ENCODE results near the gene FBLIM1.

Gene FBLIM1

DNA sequence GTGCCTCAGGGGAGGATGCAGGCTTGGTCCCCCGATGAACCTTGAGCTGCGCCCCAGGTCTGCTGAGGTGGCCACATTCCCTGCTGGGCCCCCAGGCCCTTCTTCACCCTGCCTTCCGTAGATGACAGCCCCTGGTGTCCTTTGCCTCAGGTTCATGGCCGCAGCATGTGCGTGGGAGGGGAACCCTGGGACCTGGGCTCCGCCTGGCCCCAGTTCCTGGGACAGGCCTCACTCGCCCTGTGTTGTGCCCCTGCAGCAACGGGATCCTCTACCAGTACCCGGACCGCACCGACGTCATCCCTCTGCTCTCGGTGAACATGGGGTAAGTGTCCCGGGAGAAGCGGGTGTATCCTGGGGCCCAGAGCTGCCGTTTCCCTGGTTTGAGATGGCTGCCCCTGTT lies 27.7 kb upstream of the FBLIM1 start:
- in situ Hi-C loops (cut with MboI; ENCODE audit: low sequenced_read_pairs, unreplicated experiment) = loop anchor here (25.0 kb wide), 1 partner anchor 394 kb away; no protein-coding TSS in a partner anchor
- TF ChIP-seq, protein P1, sequence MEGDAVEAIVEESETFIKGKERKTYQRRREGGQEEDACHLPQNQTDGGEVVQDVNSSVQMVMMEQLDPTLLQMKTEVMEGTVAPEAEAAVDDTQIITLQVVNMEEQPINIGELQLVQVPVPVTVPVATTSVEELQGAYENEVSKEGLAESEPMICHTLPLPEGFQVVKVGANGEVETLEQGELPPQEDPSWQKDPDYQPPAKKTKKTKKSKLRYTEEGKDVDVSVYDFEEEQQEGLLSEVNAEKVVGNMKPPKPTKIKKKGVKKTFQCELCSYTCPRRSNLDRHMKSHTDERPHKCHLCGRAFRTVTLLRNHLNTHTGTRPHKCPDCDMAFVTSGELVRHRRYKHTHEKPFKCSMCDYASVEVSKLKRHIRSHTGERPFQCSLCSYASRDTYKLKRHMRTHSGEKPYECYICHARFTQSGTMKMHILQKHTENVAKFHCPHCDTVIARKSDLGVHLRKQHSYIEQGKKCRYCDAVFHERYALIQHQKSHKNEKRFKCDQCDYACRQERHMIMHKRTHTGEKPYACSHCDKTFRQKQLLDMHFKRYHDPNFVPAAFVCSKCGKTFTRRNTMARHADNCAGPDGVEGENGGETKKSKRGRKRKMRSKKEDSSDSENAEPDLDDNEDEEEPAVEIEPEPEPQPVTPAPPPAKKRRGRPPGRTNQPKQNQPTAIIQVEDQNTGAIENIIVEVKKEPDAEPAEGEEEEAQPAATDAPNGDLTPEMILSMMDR (IDR thresholded peaks at IDR 0.05; ENCODE audit: borderline replicate concordance, control extremely low read depth, extremely low read depth, insufficient read depth, missing control alignments) = no peak
- no peak for DNase-seq (ENCODE audit: low spot score)

DNA sequence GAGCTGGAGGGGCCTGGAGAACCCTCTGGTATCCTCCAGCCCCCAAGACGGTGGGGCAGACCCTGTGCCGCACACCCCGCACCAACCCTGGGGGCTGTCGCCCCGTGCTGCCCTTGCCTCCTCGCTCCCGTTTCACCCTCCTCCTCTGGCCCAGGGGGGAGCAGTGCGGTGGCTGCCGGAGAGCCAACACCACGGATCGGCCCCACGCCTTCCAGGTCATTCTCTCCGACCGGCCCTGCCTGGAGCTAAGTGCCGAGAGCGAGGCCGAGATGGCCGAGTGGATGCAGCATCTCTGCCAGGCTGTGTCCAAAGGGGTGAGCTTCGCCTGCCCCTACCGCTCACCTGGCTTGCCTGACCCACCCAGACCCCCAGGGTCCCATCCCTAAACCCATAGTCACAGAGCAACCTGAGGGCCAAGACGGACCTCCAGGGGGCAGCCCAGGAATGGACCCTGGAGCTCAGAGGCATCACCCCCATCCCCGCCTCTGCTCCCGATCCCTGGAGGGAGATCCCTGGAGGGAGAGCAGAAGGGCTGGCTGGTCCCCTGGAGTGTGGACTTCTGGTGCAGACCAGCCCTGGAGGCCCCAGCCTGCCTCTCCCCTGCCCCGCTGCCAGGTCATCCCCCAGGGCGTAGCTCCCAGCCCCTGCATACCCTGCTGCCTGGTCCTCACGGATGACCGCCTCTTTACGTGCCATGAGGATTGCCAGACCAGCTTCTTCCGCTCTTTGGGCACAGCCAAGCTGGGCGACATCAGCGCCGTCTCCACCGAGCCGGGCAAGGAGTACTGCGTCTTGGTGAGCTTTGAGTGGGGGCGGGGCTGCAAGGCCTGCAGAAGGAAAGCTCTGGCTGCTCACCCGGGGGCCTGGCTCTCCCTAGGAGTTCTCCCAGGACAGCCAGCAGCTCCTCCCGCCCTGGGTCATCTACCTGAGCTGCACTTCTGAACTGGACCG lies 26.6 kb upstream of the FBLIM1 start:
- in situ Hi-C loops (cut with MboI; ENCODE audit: low sequenced_read_pairs, unreplicated experiment) = loop anchor here (25.0 kb wide), 1 partner anchor 395 kb away; no protein-coding TSS in a partner anchor
- TF ChIP-seq, protein P1 (IDR thresholded peaks at IDR 0.05; ENCODE audit: borderline replicate concordance, control extremely low read depth, extremely low read depth, insufficient read depth, missing control alignments) = no peak
- no peak for DNase-seq (ENCODE audit: low spot score)

DNA sequence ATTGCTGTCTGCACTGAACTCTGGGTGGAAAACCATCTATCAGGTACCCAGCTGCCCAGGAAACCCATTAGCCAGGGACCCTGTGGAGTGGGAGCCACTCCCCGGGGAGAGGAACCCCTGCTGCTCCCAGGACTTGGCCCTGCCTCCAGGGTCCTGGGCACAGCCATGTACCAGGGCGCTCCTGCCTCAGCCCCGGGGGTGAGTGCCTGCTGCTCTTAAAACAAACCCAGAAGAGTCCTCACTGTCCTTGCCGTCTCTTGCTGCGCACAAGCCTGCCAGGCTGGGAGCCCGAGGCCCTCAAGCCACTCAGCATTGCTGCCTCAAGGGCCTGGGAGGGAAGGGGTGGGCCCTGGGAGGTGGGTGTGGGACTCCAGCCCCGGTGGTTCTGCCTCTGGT lies 25.9 kb upstream of the FBLIM1 start:
- no peak for DNase-seq (ENCODE audit: low spot score)
- TF ChIP-seq, protein P1 (IDR thresholded peaks at IDR 0.05; ENCODE audit: borderline replicate concordance, control extremely low read depth, extremely low read depth, insufficient read depth, missing control alignments) = no peak
- in situ Hi-C loops (cut with MboI; ENCODE audit: low sequenced_read_pairs, unreplicated experiment) = loop anchor here (25.0 kb wide), 1 partner anchor 395 kb away; no protein-coding TSS in a partner anchor

DNA sequence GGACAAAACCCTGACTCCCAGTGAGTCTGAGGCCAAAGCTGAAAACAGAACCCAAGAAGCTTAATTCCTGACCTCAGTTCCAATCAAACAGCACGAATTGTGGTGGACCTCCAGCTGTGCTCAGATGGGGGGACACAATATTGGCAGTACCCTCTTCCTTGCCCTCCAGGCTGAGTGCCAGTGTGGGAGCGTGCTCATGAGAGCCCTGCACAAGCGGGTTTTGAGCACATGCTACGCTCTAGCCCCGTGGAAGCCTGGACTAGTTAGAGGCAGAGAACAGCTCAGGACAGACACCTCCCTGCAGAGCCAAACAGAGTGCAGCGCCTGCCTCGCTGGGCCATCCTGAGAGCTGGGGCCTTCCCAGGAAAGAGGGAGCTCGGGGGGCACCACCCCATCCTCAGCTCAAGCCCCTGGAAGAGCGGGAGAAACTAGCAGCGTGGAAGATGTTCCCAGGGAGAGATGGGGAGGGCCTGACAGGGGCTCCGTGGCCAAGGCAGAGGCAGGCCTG lies 25.3 kb upstream of the FBLIM1 start:
- TF ChIP-seq, protein P1 (IDR thresholded peaks at IDR 0.05; ENCODE audit: borderline replicate concordance, control extremely low read depth, extremely low read depth, insufficient read depth, missing control alignments) = no peak
- no peak for DNase-seq (ENCODE audit: low spot score)
- in situ Hi-C loops (cut with MboI; ENCODE audit: low sequenced_read_pairs, unreplicated experiment) = loop anchor here (25.0 kb wide), 1 partner anchor 396 kb away; no protein-coding TSS in a partner anchor

DNA sequence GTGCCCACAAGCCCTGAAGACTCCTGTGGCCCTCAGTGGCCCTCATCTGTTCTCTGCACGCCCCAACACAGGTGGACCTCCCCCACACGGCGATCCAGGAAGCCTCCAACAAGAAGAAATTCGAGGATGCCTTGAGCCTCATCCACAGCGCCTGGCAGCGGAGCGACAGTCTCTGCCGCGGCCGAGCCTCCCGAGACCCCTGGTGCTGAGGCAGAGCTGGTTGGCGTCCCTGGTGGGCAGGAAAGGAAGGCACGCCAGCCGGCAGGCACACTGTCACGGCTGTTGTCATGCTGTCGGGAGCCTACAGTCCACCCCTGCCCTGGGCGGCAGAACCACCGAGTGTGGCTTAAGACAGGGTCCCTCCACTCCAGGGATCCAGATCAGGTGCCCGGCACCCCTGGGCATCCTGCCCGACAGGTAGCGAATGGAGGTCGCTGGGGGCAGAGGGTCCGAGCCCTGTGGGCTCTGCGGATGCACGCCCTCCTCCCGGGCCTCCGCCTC lies 24.8 kb upstream of the FBLIM1 start:
- no peak for DNase-seq (ENCODE audit: low spot score)
- TF ChIP-seq, protein P1 (IDR thresholded peaks at IDR 0.05; ENCODE audit: borderline replicate concordance, control extremely low read depth, extremely low read depth, insufficient read depth, missing control alignments) = no peak
- in situ Hi-C loops (cut with MboI; ENCODE audit: low sequenced_read_pairs, unreplicated experiment) = loop anchor here (25.0 kb wide), 1 partner anchor 396 kb away; no protein-coding TSS in a partner anchor

DNA sequence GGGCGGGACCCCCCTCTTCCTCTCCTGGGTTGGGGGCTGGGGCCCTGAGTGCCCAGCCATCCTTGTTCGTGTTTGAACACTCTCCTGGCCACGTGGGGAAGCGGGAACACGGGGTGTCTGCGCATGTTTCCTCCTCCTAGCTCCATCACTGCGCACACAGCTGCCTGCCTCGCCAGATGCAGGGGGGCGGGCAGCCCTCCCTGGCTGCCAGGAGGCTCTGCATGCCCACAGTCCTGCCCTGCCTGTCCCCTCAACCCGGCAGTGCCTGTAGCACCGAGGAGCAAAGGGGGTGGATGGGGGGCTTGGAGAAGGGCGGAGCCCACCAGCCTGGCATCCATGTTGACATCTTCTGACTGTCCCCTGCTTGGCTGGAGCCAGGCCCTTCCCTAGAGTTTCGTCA lies 24.3 kb upstream of the FBLIM1 start:
- TF ChIP-seq, protein P1 (IDR thresholded peaks at IDR 0.05; ENCODE audit: borderline replicate concordance, control extremely low read depth, extremely low read depth, insufficient read depth, missing control alignments) = no peak
- no peak for DNase-seq (ENCODE audit: low spot score)
- in situ Hi-C loops (cut with MboI; ENCODE audit: low sequenced_read_pairs, unreplicated experiment) = loop anchor here (25.0 kb wide), 1 partner anchor 397 kb away; no protein-coding TSS in a partner anchor
